CD4-positive, alpha-beta T cell treated with Interferon gamma for 1 hour (primary cell): ENCODE results near the gene GOLGA1.
"Not testable (repeated sequence)": the region's sequence is repeated elsewhere in the genome, so short reads cannot be mapped to it uniquely, and the experiment has no call there.

Experiments
- DNase-seq: peaks from one replicate; pipeline ENCODE4 v3.0.0-alpha.2; 2020

Gene GOLGA1, protein sequence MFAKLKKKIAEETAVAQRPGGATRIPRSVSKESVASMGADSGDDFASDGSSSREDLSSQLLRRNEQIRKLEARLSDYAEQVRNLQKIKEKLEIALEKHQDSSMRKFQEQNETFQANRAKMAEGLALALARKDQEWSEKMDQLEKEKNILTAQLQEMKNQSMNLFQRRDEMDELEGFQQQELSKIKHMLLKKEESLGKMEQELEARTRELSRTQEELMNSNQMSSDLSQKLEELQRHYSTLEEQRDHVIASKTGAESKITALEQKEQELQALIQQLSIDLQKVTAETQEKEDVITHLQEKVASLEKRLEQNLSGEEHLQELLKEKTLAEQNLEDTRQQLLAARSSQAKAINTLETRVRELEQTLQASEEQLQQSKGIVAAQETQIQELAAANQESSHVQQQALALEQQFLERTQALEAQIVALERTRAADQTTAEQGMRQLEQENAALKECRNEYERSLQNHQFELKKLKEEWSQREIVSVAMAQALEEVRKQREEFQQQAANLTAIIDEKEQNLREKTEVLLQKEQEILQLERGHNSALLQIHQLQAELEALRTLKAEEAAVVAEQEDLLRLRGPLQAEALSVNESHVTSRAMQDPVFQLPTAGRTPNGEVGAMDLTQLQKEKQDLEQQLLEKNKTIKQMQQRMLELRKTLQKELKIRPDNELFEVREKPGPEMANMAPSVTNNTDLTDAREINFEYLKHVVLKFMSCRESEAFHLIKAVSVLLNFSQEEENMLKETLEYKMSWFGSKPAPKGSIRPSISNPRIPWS

DNA sequence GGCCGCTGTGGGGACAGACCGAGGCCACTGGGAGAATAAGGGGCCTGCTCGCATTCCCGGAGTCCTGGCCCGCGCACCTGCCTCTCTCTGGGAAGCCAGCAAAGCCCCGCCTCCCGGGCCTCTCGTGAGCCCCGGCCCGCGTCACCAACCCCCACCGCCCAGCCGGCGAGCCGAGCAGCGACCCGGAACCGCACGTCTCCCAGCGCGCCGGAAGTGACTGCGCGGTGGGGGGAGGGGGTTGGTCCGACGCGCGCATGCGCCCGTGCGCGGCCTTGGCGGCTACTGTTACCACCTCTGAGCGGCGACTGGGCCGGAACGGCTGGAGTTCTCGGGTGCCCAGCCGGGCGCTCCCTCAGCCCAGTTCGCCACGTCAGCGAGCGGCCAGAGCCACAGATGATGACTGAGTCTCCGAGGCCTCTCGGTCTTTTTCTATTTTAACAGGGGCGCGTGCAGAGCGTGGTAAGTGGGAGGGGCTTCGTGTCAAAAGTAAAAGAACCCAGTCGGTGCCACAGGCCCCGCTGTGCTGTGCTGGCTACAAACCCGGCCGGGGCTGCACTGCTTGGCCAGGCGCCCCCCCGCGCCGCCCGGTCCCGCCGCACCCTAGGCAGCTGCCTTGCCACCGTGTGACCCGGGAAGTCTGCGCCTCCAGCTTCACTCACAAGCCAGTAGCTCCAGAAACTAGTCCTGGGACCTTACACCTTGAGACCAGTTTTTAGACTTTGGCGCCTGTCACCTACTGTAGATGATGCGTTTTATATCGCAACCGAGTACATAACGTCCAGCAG is at the start of gene GOLGA1:
Gene GOLGA1 (minus strand): TSS at position 190 of the 785 bp plus-strand sequence. CDS start 2,372 bp downstream, outside the sequence.
- peak; percentile 93 for DNase-seq

- no peak for DNase-seq
Observed at GRCh38 chr9:124983698-124984097, 42.8 kb upstream of the GOLGA1 start.

- DNase-seq, result no peak
Observed at GRCh38 chr9:124980431-124980830, 39.5 kb upstream of the GOLGA1 start.

- DNase-seq, result no peak
Observed at GRCh38 chr9:124975131-124975530, 34.2 kb upstream of the GOLGA1 start.

DNA sequence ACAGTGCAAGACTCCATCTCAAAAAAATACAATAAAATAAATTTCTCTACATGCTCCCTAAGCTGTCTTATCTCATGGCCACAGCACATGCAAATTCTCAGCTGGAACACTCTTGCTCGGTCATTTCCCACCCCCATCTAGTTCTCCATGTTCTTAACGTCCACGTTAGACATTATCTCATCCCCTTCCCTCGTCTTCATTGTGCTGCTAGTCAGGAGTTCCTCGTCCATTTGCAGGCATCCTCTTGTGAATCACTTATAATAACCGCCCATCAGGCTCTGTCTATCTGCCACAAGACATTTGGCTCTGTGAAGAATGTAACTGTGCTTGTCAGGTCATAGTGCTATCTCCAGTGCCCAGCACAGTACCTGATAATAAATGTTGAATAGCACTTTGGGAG is 32.9 kb upstream of the GOLGA1 start:
- no peak for DNase-seq

GRCh38 chr9:124972241-124972770 is 31.4 kb upstream of the GOLGA1 start:
- no peak for DNase-seq

DNA sequence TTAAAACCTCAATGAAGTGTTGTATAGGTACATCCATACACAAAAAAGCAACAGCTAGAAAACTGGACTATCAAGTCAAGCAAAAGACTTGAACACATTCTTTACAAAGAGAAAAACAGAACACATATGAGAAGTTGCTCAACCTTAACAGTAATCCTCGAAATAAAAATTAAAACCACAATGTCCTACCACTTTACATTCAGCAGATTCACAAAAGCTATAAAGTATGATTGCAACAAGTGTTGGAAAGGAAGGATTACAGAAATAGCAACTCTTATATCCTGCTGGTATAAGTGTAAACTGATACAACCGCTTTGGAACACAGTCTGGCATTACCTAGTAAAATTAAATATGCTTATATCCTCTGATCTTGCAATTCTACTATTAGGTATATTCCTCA is 28.5 kb upstream of the GOLGA1 start:
- no peak for DNase-seq

- DNase-seq, result no peak
Observed at GRCh38 chr9:124968238-124968637, 27.4 kb upstream of the GOLGA1 start.

DNA sequence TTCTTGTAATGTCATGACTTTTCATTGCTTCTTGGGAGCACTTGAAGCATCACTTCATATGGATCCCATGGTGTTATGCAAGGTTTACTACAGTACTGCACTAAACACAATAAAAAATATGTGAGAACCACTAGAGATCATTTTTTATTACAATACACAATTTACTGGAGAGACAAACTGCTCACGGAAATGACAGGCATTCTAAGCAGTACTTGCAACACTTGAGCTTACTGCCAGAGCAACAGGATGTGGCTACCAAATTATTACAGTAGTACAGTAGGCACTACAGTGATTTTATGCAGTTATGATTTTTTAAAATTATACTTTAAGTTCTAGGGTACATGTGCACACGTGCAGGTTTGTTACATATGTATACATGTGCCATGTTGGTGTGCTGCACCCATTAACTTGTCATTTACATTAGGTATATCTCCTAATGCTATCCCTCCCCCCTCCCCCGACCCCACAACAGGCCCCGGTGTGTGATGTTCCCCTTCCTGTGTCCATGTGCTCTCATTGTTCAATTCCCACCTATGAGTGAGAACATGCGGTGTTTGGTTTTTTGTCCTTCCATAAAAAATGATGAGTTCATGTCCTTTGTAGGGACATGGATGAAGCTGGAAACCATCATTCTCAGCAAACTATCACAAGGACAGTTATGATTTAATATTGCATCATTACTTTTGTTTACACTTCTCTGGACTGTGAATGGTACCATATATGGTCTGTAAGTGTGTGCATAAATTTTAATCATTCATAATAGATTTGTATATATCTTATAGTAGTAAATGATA is 25.1 kb upstream of the GOLGA1 start:
- DNase-seq, result peak; percentile 3

GRCh38 chr9:124964604-124965003 is 23.7 kb upstream of the GOLGA1 start:
- DNase-seq, result no peak

DNA sequence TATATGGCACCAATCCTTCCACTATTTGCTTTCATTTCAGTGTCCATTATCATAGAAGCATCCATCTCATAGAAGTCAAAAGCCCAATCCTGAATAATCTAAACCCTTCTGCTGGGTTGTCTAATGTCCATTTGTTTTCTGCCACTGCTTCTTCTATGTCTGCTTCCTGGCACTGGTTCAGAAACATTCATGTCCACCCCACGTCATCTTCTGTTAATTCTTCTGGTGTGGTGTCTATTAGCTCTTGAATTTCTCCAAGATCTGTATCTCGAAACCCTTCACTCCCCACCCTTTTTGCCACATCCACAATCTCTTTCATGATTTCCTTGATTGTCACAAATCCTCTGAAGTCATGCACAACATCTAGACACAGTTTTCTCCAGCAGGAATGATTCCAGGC is 23.2 kb upstream of the GOLGA1 start:
- no peak for DNase-seq

DNA sequence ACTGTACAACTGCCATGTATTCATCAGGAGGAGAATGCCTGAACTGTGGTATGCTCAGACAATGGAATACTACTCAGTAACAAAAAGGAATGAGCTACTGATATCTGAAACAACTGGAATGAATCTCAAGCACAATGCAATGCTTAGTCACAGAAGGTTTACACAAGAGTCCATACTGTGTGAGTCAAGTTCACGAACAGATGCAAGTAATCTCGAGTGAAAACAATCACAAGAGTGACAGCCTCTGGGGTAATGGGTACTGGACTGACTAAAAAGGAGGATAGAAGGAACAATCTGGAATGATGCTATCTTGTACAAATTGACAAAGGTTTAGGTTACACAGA is 19.5 kb upstream of the GOLGA1 start:
- DNase-seq, result no peak

GRCh38 chr9:124959671-124960408 is 19.0 kb upstream of the GOLGA1 start:
- DNase-seq, result not testable (repeated sequence)

GRCh38 chr9:124954255-124954654 is 13.4 kb upstream of the GOLGA1 start:
- DNase-seq, result no peak

DNA sequence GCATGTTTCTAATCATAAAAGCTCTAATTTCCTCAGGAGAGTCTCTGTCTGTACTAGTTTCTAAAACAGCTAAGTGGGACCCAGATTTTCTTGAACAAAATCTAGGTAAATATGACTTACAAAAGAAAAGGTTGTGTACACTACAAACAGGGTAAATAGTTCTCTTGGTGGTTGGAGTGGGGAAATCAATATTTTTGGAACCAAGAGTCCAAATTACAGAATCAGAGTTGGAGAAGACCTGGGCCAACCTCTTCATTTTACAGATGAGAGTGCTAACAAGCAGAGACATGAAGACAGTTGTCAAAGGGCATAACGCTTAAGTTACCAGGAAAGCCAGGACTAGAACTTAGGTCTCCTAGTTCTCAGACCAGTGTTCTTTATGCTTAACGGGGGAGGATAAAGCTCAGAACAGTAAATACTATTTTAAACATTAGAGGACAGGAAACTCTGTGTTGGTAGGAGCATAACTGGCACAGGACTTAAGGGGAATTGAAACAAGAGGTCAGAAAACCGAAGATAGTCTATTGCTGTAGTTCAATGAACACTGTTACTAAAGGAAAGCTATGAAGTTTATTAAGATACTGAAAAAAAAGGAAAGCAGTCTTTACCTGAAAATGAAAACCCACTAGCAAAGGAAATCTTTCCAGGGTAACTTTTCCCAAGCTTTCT is 9.3 kb upstream of the GOLGA1 start:
- no peak for DNase-seq

GRCh38 chr9:124949387-124949786 is 8.5 kb upstream of the GOLGA1 start:
- no peak for DNase-seq

GRCh38 chr9:124947727-124948391 is 7.0 kb upstream of the GOLGA1 start:
- DNase-seq, result no peak

- no peak for DNase-seq
Observed at GRCh38 chr9:124946167-124946566, 5.3 kb upstream of the GOLGA1 start.

DNA sequence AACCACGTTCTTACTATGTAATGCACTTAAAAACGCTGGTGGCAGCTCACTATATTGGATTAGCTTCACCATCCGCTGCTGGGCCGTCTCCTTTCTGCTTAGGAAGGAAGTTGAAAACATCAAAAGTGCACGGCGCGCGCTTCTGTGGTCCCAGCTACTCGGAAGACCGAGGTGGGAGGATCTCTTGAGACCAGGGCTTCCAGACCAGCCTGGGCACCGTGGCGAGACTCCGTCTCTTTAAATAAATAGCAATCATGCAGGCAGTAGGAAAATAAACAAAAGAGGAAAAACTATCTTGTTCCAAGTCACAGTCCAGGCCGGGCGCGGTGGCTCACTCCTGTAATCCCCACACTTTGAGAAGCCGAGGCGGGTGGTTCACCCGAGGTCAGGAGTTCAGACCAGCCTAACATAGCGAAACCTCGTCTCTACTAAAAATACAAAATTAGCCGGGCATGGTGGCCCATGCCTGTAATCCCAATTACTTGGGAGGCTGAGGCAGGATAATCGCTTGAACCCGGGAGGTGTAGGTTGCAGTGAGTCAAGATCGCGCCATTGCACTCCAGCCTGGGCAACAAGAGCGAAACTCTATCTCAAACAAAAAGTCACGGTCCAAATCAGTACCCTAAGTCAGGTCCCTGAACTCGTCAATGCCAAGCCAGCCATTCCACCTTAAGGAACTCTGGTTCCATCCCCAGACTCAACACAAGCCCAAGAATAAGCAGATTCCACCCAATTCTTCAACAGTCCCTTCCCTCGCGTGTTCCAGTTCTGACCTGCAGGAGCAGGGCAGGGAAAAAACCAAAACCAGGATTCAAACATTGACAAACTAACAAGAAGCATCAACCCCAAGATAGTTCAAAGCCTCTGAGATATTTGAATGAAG is 1.0 kb upstream of the GOLGA1 start:
- peak; percentile 57 for DNase-seq
